B cell (primary cell): ENCODE results near the gene FADS6.

Source experiments
- CTCF ChIP-seq: fragments of 200-600 bp; IDR thresholded peaks from one replicate; pipeline ENCODE4 v1.8.0; 2022; ENCODE audit warnings: antibody characterized with exemption, mild to moderate bottlenecking
- EZH2 ChIP-seq: IDR thresholded peaks from 2 replicates; pipeline ENCODE4 v1.6.1; 2012; ENCODE audit warnings: borderline replicate concordance, low read depth, mild to moderate bottlenecking, moderate library complexity, low read length; ENCODE audit not compliant: insufficient read depth, poor library complexity, severe bottlenecking

DNA sequence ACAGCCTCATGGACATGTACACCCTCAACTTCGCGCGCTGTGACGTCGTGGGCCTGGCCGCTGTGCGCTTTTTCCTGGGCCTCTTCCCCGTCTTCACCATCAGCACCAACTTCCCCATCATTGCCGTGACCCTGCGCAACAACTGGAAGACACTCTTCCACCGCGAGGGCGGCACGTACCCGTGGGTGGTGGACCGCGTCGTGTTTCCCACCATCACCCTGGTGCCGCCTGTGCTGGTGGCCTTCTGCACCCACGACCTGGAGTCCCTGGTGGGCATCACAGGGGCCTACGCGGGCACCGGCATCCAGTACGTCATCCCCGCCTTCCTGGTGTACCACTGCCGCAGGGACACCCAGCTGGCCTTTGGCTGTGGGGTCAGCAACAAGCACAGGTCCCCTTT is 57.2 kb downstream of the FADS6 start:
- TF ChIP-seq CTCF (no peak), EZH2 (no peak)
